H1 (cell line): ENCODE data around the gene TBC1D4. TPM values are rescaled to one million over a fixed set of nuclear protein-coding genes. Genes with fewer than 3 reads are reported as not detected.

ENCODE experiments used
- CTCF ChIA-PET: fragments of 300-600 bp; sonication (Branson Sonifier 250); formaldehyde crosslinking; loops from one replicate; lab custom pipeline; 2021; ENCODE audit not compliant: partially characterized antibody; lab: Charles Lee
- POLR2A ChIA-PET: fragments of 300-600 bp; sonication (Branson Sonifier 250); formaldehyde crosslinking; loops from one replicate; lab custom pipeline; 2021; ENCODE audit warnings: inconsistent platforms; ENCODE audit not compliant: partially characterized antibody; lab: Charles Lee
- DNase-seq, 2 experiments: peaks; one replicate each; pipeline versions ENCODE4 v3.0.0 to v3.0.0-alpha.2; 2010 to 2022; ENCODE audit warnings: low spot score in 2 of 2, low read depth in 1 of 2, mixed read lengths in 1 of 2
- FAIRE-seq: peaks from 2 replicates; lab custom pipeline; 2011; peaks lifted over from hg19 to GRCh38; lab: Jason Lieb, UNC
- H2AFZ ChIP-seq: 2 replicates; pipeline ENCODE4 v1.8.1; 2012; ENCODE audit warnings: low read length, inconsistent platforms
- H2AK5ac ChIP-seq: 2 replicates; pipeline ENCODE4 v1.6.1; 2013; ENCODE audit warnings: low read depth, low read length
- H2BK120ac ChIP-seq: replicated peaks from 2 replicates; pipeline ENCODE3; 2013; ENCODE audit warnings: low read depth, low read length, inconsistent platforms
- H2BK12ac ChIP-seq: 2 replicates; pipeline ENCODE4 v1.6.1; 2013; ENCODE audit warnings: low read depth, low read length
- H2BK15ac ChIP-seq: 2 replicates; pipeline ENCODE4 v1.6.1; 2013; ENCODE audit warnings: low read length
- H2BK20ac ChIP-seq: 2 replicates; pipeline ENCODE4 v1.6.1; 2013; ENCODE audit warnings: low read length
- H2BK5ac ChIP-seq: 2 replicates; pipeline ENCODE4 v1.6.1; 2013; ENCODE audit warnings: low read depth, low read length
- H3K14ac ChIP-seq: 2 replicates; pipeline ENCODE4 v1.6.1; 2013; ENCODE audit warnings: inconsistent platforms; ENCODE audit not compliant: insufficient read length
- H3K18ac ChIP-seq: 2 replicates; pipeline ENCODE4 v1.6.1; 2013; ENCODE audit warnings: low read length; ENCODE audit errors: extremely low read depth
- H3K23ac ChIP-seq: 2 replicates; pipeline ENCODE4 v1.6.1; 2013; ENCODE audit warnings: inconsistent platforms; ENCODE audit not compliant: insufficient read length
- H3K23me2 ChIP-seq: 2 replicates; pipeline ENCODE4 v1.6.1; 2013; ENCODE audit warnings: low read depth, low read length
- H3K27ac ChIP-seq: 2 replicates; pipeline ENCODE4 v1.6.1; 2011; ENCODE audit warnings: low read depth, low read length, inconsistent platforms
- H3K27me3 ChIP-seq, 4 experiments: replicated peaks in 1 of 4; 1 replicate in 1 of 4; 2 replicates in 3 of 4; pipeline versions ENCODE4 v1.6.1 to v1.8.1; 2011 to 2013; ENCODE audit warnings: low read length in 3 of 4, mild to moderate bottlenecking in 3 of 4, inconsistent platforms in 2 of 4, mixed read lengths in 2 of 4, moderate library complexity in 1 of 4; ENCODE audit not compliant: control insufficient read depth in 3 of 4, insufficient read depth in 3 of 4; ENCODE audit errors: extremely low read depth in 1 of 4
- H3K36me3 ChIP-seq, 4 experiments: 2 replicates each; pipeline versions ENCODE4 v1.6.1 to v1.8.1; 2011 to 2013; ENCODE audit warnings: mild to moderate bottlenecking in 4 of 4, low read length in 3 of 4, moderate library complexity in 2 of 4, control low read depth in 1 of 4, inconsistent platforms in 1 of 4; ENCODE audit not compliant: insufficient read depth in 4 of 4, control insufficient read depth in 2 of 4
- H3K4ac ChIP-seq: replicated peaks from 2 replicates; pipeline ENCODE3; 2013; ENCODE audit warnings: low read length, low read depth, mixed read lengths, inconsistent platforms; ENCODE audit not compliant: insufficient read length
- H3K4me1 ChIP-seq, 4 experiments: replicated peaks in 1 of 4; 1 replicate in 1 of 4; 2 replicates in 3 of 4; pipeline versions ENCODE4 v1.6.1 to v1.8.1; 2011 to 2013; ENCODE audit warnings: low read length in 3 of 4, inconsistent platforms in 2 of 4, mixed read lengths in 1 of 4; ENCODE audit not compliant: insufficient read depth in 4 of 4, control insufficient read depth in 3 of 4
- H3K4me2 ChIP-seq, 2 experiments: 2 replicates each; pipeline versions ENCODE4 v1.6.1 to v1.8.1; 2011 to 2013; ENCODE audit warnings: low read depth in 2 of 2, low read length in 2 of 2, control low read depth in 1 of 2, inconsistent platforms in 1 of 2, mild to moderate bottlenecking in 1 of 2; ENCODE audit not compliant: insufficient read depth in 1 of 2
- H3K4me3 ChIP-seq, 4 experiments: fragments of 200-600, 300-600 bp in 1 of 4; sonication (generic), shearing (Covaris generic), sonication (Bioruptor Twin) in 1 of 4; 2 replicates each; pipeline versions ENCODE4 v1.5.1 to v1.8.1; 2011 to 2016; ENCODE audit warnings: low read length in 4 of 4, low read depth in 3 of 4, control low read depth in 2 of 4, inconsistent platforms in 2 of 4, mild to moderate bottlenecking in 2 of 4, mixed read lengths in 1 of 4, moderate library complexity in 1 of 4; ENCODE audit not compliant: insufficient read depth in 2 of 4; ENCODE audit errors: extremely low read depth in 1 of 4
- H3K56ac ChIP-seq: replicated peaks from 2 replicates; pipeline ENCODE3; 2013; ENCODE audit warnings: low read depth, mild to moderate bottlenecking, mixed read lengths, low read length, inconsistent platforms; ENCODE audit not compliant: insufficient read length
- H3K79me1 ChIP-seq: 2 replicates; pipeline ENCODE4 v1.6.1; 2013; ENCODE audit warnings: low read depth, low read length, control low read depth
- H3K79me2 ChIP-seq, 2 experiments: 2 replicates each; pipeline versions ENCODE4 v1.6.1 to v1.8.1; 2012 to 2013; ENCODE audit warnings: low read length in 2 of 2, mild to moderate bottlenecking in 2 of 2, inconsistent platforms in 1 of 2; ENCODE audit not compliant: insufficient read depth in 2 of 2, control insufficient read depth in 1 of 2
- H3K9ac ChIP-seq, 4 experiments: replicated peaks in 1 of 4; 1 replicate in 1 of 4; 2 replicates in 3 of 4; pipeline versions ENCODE4 v1.6.1 to v1.8.1; 2011 to 2013; ENCODE audit warnings: low read depth in 3 of 4, low read length in 3 of 4, control low read depth in 2 of 4, mild to moderate bottlenecking in 2 of 4, moderate library complexity in 2 of 4, inconsistent platforms in 1 of 4; ENCODE audit errors: extremely low read depth in 1 of 4
- H3K9me3 ChIP-seq, 2 experiments: 2 replicates each; pipeline versions ENCODE4 v1.6.1 to v1.8.1; 2012 to 2013; ENCODE audit warnings: mild to moderate bottlenecking in 2 of 2, moderate library complexity in 2 of 2, control low read depth in 1 of 2, inconsistent platforms in 1 of 2, low read depth in 1 of 2, low read length in 1 of 2, mixed read lengths in 1 of 2; ENCODE audit not compliant: insufficient read depth in 2 of 2
- H4K20me1 ChIP-seq, 2 experiments: replicated peaks in 1 of 2; 2 replicates each; pipeline versions ENCODE3 to v1.8.1; 2011 to 2013; ENCODE audit warnings: inconsistent platforms in 2 of 2, low read length in 2 of 2, mild to moderate bottlenecking in 1 of 2; ENCODE audit not compliant: insufficient read depth in 2 of 2, control insufficient read depth in 1 of 2
- H4K5ac ChIP-seq: 2 replicates; pipeline ENCODE4 v1.6.1; 2013; ENCODE audit warnings: low read length, low read depth, mixed read lengths, inconsistent platforms; ENCODE audit not compliant: insufficient read length
- H4K8ac ChIP-seq: 2 replicates; pipeline ENCODE4 v1.8.0; 2013; ENCODE audit warnings: mild to moderate bottlenecking, moderate library complexity, low read length, inconsistent platforms; ENCODE audit not compliant: insufficient read depth; ENCODE audit errors: extremely low read depth
- H4K91ac ChIP-seq: replicated peaks from 2 replicates; pipeline ENCODE3; 2013; ENCODE audit warnings: low read length, mixed read lengths, inconsistent platforms; ENCODE audit not compliant: insufficient read length
- CHD1 ChIP-seq: IDR thresholded peaks from 2 replicates; pipeline ENCODE4 v1.6.1; 2012; ENCODE audit warnings: low read depth, low read length, improper control_type of control experiment
- POLR2A ChIP-seq, 2 experiments: IDR thresholded peaks; 1 replicate in 1 of 2; 2 replicates in 1 of 2; pipeline ENCODE4 v1.6.1; 2011; ENCODE audit warnings: low read depth in 2 of 2, low read length in 2 of 2, mild to moderate bottlenecking in 2 of 2; ENCODE audit errors: control extremely low read depth in 1 of 2
- SP2 ChIP-seq: IDR thresholded peaks from 2 replicates; pipeline ENCODE4 v1.6.1; 2012; ENCODE audit warnings: mild to moderate bottlenecking, low read length, inconsistent platforms
- WGBS, 2 experiments: shearing (Covaris generic) in 1 of 2; methylation state at CpG; one replicate each; pipeline versions ENCODE4 v1.1.6 to v1.1.7; 2013 to 2015; ENCODE audit warnings: low lambda C conversion rate in 2 of 2, mixed read lengths in 2 of 2, inconsistent platforms in 1 of 2, low coverage in 1 of 2, missing lambda C conversion rate in 1 of 2; ENCODE audit not compliant: insufficient replicate concordance in 2 of 2, insufficient coverage in 1 of 2, insufficient read length in 1 of 2; ENCODE audit errors: extremely low coverage in 1 of 2, missing lambda C conversion rate in 1 of 2; 5-methylcytosine and 5-hydroxymethylcytosine counted together
- polyA plus RNA-seq, 7 experiments: library from polyadenylated mRNA; depleted of rRNA in 3 of 7; stranded (reverse) in 5 of 7; unstranded in 2 of 7; fragments of >200 nt in 5 of 7; fragments of 200-250 nt in 2 of 7; gene quantifications; 1 replicate in 5 of 7; 2 replicates in 1 of 7; 4 replicates in 1 of 7; pipeline versions ENCODE4 v1.2.1 to v1.2.3, GENCODE V29; 2011 to 2013; ENCODE audit warnings: missing spikeins in 2 of 7, mixed read lengths in 2 of 7
- total RNA-seq: library from RNA; stranded (reverse); fragmentation: NEBNext Ultra II Directional; extraction: Animal tissue kit (Norgen Biotek cat#: 25700); gene quantifications from 2 replicates; pipeline ENCODE4 v1.2.1, GENCODE V29; 2021

The TBC1D4 gene
- total and polyA plus RNA-seq, 2 of the 8 experiments (the other 6 are each of a cell fraction or from before 2014, with no cell fraction given), result 16.7 to 39.0 TPM

DNA sequence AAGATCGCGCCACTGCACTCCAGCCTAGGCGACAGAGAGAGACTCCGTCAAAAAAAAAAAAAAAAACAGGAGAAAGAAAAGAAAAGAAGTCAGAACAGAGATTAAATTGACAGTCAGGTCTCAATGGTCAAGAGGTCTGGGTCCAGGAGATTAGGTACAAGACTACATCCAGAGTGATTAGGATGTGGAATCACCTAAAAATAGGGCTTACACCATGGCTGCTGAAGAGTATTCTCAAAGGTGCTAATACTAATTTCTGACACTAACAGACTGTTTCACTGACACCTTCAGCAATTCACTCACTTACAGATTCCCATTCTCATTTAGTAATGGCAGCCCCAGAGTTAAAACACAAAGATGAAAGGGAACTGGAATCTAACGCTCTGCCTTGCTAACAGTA, 91.7 kb downstream of the TBC1D4 start:
- Histone ChIP-seq H3K23ac (no peak overlapping the region), H4K20me1 (peaks cover 0 to 1% of the 10 kb centered on the region in 2 experiments), H3K4me1 (no peaks in the 10 kb centered on the region), H4K5ac (no peak overlapping the region), H3K56ac (no peak overlapping the region), H3K4ac (no peak overlapping the region), H3K4me3 (no peak overlapping the region), H3K36me3 (no peaks in the 10 kb centered on the region), H2AFZ (no peak overlapping the region), H3K79me1 (no peaks in the 10 kb centered on the region; the same call in none of the 2 replicates), H3K18ac (no peak overlapping the region), H3K9ac (no peak overlapping the region), H4K8ac (no peak overlapping the region), H3K14ac (no peak overlapping the region), H3K27ac (no peak overlapping the region), H2BK20ac (no peak overlapping the region), H3K79me2 (peaks cover 0 to 8% of the 10 kb centered on the region in 2 experiments; a peak in 1 of 4 replicates), H2AK5ac (no peak overlapping the region), H2BK120ac (no peak overlapping the region), H3K27me3 (no peaks in the 10 kb centered on the region), H4K91ac (no peak overlapping the region), H2BK12ac (no peak overlapping the region), H3K4me2 (no peak overlapping the region), H3K9me3 (no peaks in the 10 kb centered on the region), H2BK15ac (no peak overlapping the region), H2BK5ac (no peak overlapping the region), H3K23me2 (peaks cover 3% of the 10 kb centered on the region; the same call in 1 of the 2 replicates)
- DNase-seq (no peak), FAIRE-seq (no peak)
- TF ChIP-seq SP2, result no peak
- no peak for TF ChIP-seq POLR2A (IDR thresholded peaks at IDR 0.05; ENCODE audit: control extremely low read depth in 1 of 2, low read depth in 2 of 2, low read length in 2 of 2)
- TF ChIP-seq CHD1, result no peak
- 95% methylated on average over 1 of the region's 5 CpGs; no CpG with 5 or more reads in 1 of the 2 experiments for WGBS, 2 experiments
- CTCF ChIA-PET, result interaction anchor here (0.7 to 1.0 kb wide), 4 partner anchors 13 to 153 kb away, joined by 3 to 4 read pairs (median 4); no protein-coding TSS in a partner anchor
- POLR2A ChIA-PET, result no interaction called here
